IPS-18a (cell line): Measurements from ENCODE around the gene ABLIM2.

Experiments used
- H3K27ac ChIP-seq: one replicate; pipeline ENCODE4 v1.5.1; 2013; ENCODE audit warnings: low read length
- H3K27me3 ChIP-seq: one replicate; pipeline ENCODE4 v1.6.1; 2013; ENCODE audit warnings: mild to moderate bottlenecking, low read length; ENCODE audit not compliant: control insufficient read depth, insufficient read depth
- H3K36me3 ChIP-seq: one replicate; pipeline ENCODE4 v1.6.1; 2013; ENCODE audit warnings: low read depth, low read length; ENCODE audit not compliant: control insufficient read depth
- H3K4me1 ChIP-seq: one replicate; pipeline ENCODE4 v1.6.1; 2013; ENCODE audit warnings: low read depth, low read length; ENCODE audit not compliant: control insufficient read depth
- H3K4me3 ChIP-seq: one replicate; pipeline ENCODE4 v1.5.1; 2013; ENCODE audit warnings: low read length
- H3K9ac ChIP-seq: one replicate; pipeline ENCODE4 v1.6.1; 2013; ENCODE audit warnings: mild to moderate bottlenecking, low read length, moderate library complexity
- H3K9me3 ChIP-seq: one replicate; pipeline ENCODE4 v1.6.1; 2013; ENCODE audit warnings: low read depth, low read length; ENCODE audit not compliant: control insufficient read depth

Gene ABLIM2

DNA sequence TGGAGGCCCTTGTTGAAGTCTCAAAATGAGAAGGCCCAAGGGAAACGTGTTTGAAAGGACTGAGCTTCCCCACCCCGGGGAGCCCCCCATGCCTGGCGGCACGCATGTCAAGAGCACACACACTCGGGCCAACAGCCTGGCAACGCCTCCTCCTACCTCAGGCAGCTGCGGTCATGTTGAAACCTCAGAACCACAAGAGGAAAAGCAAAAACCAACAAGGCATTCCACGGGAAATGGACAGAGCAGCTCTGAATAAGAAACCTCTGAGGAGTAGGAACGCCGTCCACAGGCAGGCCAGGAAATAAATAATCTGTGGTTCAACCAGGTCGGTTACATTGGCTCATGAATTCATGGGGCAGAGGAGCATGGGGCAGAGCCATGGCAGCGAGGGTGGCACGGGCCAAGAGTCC lies 123.2 kb downstream of the ABLIM2 start:
- Histone ChIP-seq H3K27me3 (no peaks in the 10 kb centered on the region), H3K9me3 (no peaks in the 10 kb centered on the region), H3K27ac (no peak overlapping the region), H3K9ac (no peak overlapping the region), H3K4me1 (peaks cover 7% of the 10 kb centered on the region), H3K4me3 (no peak overlapping the region), H3K36me3 (no peaks in the 10 kb centered on the region)

DNA sequence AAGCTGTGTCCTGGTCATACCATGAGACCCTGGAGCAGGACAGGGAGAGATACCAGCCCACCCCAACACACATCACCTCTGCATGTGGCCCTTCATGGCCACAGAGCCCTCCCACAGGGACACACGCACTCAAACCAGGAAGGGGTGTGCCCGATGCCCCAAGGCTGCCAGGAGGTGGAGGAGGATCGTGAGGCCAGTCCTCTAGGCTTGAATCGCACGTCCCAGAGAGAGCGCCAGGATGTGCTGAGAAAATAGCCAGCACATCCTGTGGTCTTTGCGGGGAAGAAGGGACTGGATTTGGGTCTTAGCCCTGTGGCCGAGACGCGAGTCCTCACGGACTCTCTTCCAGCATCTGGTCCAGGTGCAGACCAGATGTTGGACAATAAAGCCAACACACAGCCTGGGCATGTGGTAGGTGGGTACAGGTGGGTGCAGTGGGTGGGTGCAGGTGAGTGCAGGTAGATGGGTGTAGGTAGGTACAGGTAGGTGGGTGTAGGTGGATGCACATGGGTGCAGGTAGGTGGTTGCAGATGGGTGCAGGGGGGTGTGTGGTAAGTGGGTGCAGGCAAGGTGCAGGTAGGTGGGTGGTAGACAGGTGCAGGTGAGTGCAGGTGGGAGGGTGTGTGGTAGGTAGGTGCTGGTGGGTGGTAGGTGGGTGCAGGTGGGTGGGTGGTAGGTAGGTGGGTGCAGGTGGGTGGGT lies 124.6 kb downstream of the ABLIM2 start:
- H3K9me3 ChIP-seq: no peaks in the 10 kb centered on the region
- no peak overlapping the region for H3K27ac ChIP-seq
- H3K4me1 ChIP-seq: peaks cover 6% of the 10 kb centered on the region
- H3K27me3 ChIP-seq: no peaks in the 10 kb centered on the region
- H3K4me3 ChIP-seq: no peak overlapping the region
- no peak overlapping the region for H3K9ac ChIP-seq
- no peaks in the 10 kb centered on the region for H3K36me3 ChIP-seq

DNA sequence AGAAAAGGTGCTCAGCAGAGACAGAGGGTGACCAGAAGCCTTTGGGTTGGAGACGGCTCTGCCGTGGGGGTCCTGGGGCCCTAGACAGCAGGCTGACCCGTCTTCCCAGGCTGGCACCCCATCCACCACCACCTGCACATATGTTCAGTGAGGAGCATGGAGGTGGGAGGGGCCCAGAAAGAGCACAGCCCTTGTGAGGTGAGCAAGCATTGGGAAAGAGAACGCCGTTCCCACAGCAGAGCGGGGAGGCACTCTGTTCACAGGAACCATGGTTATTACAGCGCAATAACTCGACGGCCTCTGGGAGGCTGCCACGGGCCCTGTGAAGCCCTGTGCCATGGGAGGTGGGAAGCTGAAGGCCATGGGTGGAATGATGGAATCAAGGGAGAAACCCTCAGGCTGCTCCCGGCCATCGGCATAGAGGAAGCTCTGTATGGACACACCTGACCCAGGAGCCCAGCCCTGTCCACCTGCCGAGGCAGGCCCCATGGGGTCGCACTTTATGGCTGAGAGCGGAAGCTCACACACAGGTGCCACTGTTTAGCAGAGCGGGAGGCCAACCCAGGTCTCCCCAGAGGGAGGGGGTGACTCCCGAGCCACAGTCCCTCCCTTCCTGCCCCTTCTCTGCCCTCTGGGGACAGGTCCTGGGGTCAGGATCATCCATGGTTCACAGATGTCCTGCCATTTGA lies 125.4 kb downstream of the ABLIM2 start:
- H3K9ac ChIP-seq: no peak overlapping the region
- H3K4me1 ChIP-seq: no peaks in the 10 kb centered on the region
- H3K4me3 ChIP-seq: no peak overlapping the region
- H3K27me3 ChIP-seq: no peaks in the 10 kb centered on the region
- H3K9me3 ChIP-seq: no peaks in the 10 kb centered on the region
- no peaks in the 10 kb centered on the region for H3K36me3 ChIP-seq
- H3K27ac ChIP-seq: no peak overlapping the region

DNA sequence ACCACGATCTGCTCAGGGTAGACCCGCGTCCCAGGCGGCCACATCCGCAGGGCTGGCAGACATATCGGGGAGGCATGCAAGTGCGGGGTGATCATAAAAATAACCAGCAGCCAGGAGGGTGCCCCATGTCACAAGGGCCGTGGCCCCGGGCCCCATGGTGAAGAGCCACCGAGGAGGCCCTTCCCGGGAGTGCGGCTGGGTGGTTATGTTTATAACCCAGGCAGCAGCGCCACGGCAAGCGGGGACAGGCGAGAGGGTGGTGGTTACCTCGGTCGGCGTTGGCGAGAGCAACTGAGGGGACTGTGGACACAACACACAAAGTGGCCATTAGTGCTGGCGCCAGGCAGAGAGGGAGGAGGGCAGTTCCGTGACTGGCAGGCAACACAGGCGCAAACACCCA lies 126.2 kb downstream of the ABLIM2 start:
- H3K9me3 ChIP-seq: no peaks in the 10 kb centered on the region
- no peaks in the 10 kb centered on the region for H3K27me3 ChIP-seq
- H3K4me1 ChIP-seq: no peaks in the 10 kb centered on the region

DNA sequence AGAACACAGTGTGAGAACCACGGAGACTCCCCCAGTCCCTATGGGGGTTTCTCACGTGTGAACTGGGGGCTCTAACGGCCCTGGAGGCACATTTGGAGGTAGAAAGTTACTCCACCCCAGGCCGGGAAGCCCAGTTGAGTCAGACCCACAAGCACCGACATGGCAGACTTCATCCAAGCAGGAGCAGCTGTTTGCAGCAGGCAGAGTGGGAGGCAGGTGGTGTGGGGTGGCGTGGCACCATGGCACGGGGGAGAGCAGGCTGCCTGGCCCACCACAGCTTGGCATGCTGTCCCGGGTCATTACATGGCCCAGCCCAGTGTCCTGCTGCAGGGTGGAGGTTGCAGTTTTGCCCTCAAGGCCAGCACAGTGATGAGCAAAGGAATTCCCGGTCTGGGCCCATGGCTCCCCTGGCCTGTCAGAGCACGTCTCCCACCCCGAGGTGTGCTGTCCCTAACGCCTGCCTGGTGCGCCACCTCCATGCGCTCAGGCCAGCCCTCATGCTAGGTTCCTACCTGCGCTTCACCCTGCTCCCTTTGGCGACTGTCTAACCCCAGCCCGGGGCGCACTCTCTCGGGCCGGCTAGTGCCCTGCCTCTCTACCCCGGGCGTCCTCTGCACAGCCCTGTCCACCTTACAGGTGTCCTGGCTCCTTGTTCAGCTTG lies 128.4 kb downstream of the ABLIM2 start:
- no peaks in the 10 kb centered on the region for H3K4me1 ChIP-seq
- H3K27me3 ChIP-seq: no peaks in the 10 kb centered on the region
- H3K9me3 ChIP-seq: no peaks in the 10 kb centered on the region
- H3K4me3 ChIP-seq: no peak overlapping the region
- H3K36me3 ChIP-seq: no peaks in the 10 kb centered on the region
- no peak overlapping the region for H3K9ac ChIP-seq
- H3K27ac ChIP-seq: no peak overlapping the region

More for the DNA sequence above, 126.2 kb downstream of the ABLIM2 start:
- H3K36me3 ChIP-seq: no peaks in the 10 kb centered on the region
- H3K9ac ChIP-seq: no peak overlapping the region
- no peak overlapping the region for H3K4me3 ChIP-seq
- H3K27ac ChIP-seq: no peak overlapping the region

DNA sequence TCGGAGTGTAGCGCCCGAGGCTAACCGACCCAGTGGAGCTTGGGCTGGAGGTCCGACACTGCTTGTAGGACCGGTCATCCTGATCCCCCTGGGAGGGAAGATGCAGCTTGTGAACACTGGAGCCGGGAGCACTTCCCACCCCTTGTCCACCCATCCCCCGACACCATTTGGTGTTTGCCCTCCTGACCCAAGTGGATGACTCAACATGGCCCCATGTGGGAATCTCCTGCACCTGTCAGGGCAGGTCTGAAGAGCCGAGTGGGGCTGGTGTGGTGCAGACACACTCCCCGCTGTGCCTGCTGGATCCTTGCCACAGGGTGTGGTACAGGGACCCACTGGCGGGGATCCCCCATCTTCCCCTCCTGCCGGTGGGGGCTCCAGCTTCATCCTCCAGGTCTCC lies 128.9 kb downstream of the ABLIM2 start:
- Histone ChIP-seq H3K27ac (no peak overlapping the region), H3K27me3 (no peaks in the 10 kb centered on the region), H3K9ac (no peak overlapping the region), H3K4me1 (no peaks in the 10 kb centered on the region), H3K4me3 (no peak overlapping the region), H3K9me3 (no peaks in the 10 kb centered on the region), H3K36me3 (no peaks in the 10 kb centered on the region)

DNA sequence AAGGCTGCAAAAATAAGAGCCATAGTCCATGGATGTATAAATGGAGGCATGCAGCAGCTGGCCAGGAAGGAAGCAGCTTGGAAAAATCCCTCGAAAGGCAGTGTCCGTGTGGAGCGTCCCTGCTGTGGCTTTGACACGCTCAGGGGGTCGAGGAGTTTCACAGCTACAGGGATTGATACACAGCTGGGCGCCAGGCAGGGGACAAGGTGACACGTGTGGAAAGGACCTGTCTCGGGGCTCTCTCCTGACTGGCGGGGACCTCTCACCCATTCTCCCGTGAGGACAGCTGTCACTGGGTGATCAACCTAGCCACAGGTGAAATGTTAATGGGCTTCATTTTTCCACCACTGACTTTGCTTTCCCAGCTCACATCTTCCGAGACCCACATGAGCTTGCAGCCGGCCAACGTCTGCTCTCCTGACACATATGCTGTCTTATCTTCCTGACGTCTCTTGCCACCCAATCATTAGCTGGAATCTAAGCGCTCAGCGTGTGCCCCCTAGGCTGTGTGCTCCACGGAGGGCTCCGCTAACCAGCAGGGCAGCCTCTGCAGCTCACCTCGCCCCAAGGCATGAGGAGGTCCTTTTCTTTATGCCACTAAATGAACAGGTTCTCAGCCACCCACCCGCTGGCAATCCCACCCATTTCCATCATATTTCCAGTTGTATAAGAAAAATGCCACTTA lies 129.6 kb downstream of the ABLIM2 start:
- no peaks in the 10 kb centered on the region for H3K4me1 ChIP-seq

DNA sequence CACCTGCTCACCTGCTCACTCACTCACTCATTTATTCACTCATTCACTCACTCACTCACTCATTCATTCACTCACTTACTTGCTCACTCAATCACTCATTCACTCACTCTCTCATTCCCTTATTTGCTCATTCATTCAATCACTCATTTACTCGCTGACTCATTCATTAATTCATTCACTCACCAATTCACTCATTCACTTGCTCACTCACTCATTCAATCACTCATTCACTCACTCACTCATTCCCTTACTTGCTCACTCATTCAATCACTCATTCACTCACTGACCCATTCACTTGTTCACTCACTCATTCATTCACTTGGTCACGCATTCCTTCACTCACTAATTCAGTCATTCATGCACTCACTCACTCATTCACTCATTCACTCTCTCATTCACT lies 130.2 kb downstream of the ABLIM2 start:
- Histone ChIP-seq H3K36me3 (no peaks in the 10 kb centered on the region), H3K27me3 (no peaks in the 10 kb centered on the region), H3K4me1 (no peaks in the 10 kb centered on the region), H3K27ac (no peak overlapping the region), H3K9me3 (no peaks in the 10 kb centered on the region), H3K9ac (no peak overlapping the region), H3K4me3 (no peak overlapping the region)

More for the DNA sequence above, 129.6 kb downstream of the ABLIM2 start:
- Histone ChIP-seq H3K36me3 (no peaks in the 10 kb centered on the region), H3K27ac (no peak overlapping the region), H3K9me3 (no peaks in the 10 kb centered on the region), H3K4me3 (no peak overlapping the region), H3K9ac (no peak overlapping the region), H3K27me3 (no peaks in the 10 kb centered on the region)

DNA sequence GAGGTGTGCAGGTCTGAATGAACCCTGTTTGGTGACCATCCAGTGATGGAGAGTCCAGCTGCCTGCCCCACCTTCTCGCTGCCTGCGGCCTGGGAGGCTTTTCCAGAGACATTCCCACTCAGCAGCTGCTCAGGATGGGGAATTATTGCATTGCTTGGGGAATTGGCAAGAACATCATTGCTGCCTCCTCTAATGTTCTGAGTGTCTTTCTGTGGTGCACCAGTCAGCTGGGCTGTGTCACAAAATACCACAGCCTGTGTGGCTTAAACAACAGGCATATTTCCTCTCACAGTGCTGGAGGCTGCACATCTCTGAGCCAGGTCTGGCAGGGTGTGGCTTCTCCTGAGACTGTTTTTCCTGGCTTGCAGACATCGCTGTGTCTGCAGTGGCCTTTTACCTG lies 132.2 kb downstream of the ABLIM2 start:
- no peak overlapping the region for H3K27ac ChIP-seq
- H3K36me3 ChIP-seq: no peaks in the 10 kb centered on the region
- no peak overlapping the region for H3K4me3 ChIP-seq
- H3K4me1 ChIP-seq: no peaks in the 10 kb centered on the region
- H3K9me3 ChIP-seq: no peaks in the 10 kb centered on the region
- no peak overlapping the region for H3K9ac ChIP-seq
- H3K27me3 ChIP-seq: no peaks in the 10 kb centered on the region

DNA sequence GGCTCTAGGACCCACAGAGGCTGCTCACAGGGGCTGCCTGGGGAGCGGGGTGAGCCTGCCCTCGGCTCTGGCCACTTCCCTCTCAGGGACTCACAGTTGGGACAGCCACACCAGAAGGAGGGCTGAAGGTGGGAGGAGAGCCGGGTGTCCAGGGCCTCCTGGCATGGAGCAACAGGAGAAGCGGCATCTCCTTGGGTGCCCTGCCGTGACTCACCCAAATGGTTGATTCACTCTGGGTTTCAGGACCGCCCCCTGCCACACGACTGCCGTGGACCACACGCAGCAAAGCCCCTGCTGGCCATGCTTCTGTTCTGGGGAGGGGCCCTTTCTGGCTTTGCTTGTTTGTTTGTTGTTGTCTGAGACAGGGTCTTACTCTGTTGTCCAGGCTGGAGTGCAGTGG lies 132.9 kb downstream of the ABLIM2 start:
- no peaks in the 10 kb centered on the region for H3K4me1 ChIP-seq
- no peaks in the 10 kb centered on the region for H3K36me3 ChIP-seq
- H3K27ac ChIP-seq: no peak overlapping the region
- H3K9ac ChIP-seq: no peak overlapping the region
- H3K9me3 ChIP-seq: no peaks in the 10 kb centered on the region
- H3K27me3 ChIP-seq: no peaks in the 10 kb centered on the region
- no peak overlapping the region for H3K4me3 ChIP-seq

DNA sequence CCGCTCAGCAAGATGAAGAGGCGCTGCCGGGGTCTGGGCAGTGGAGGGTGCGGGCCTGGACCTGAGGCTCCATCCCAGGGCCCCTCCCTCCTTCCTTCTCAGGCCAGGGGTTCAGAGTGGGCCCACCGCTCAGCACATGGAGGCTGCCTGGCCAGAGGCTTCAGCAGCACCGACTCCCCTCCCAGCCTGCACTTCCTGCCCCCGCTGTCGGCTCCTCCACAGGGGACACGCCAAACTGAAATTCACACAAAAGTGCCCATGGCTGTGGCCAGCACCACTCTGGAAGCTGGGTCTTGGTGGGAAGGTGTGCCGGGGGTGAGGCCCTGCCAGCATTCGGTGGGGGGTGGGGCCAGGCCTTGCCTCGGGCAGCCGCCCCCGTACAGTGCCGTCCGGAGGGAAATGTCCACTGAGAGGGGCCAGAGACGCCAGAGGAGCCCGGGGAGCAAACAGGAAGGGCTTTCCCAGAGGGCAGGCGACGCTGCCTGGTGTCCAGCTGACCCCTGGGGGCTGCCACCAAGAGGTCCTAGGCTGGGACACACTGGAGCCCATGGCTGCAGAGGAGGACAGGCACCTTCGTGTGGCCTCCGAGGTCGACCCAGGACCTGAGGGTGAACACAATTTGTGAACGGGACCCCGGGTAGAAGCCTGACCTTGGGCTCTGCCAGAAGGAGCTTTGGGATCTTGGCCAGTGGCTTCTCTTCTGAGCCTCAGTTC lies 134.4 kb downstream of the ABLIM2 start:
- H3K4me1 ChIP-seq: no peaks in the 10 kb centered on the region
- no peaks in the 10 kb centered on the region for H3K9me3 ChIP-seq
- H3K36me3 ChIP-seq: no peaks in the 10 kb centered on the region
- no peak overlapping the region for H3K4me3 ChIP-seq
- no peak overlapping the region for H3K9ac ChIP-seq
- H3K27me3 ChIP-seq: no peaks in the 10 kb centered on the region
- H3K27ac ChIP-seq: no peak overlapping the region
